WTC11 (cell line): Measurements from ENCODE around the gene SH3TC1.

Source experiments
- CREB1 ChIP-seq: sonication (generic); formaldehyde crosslinking; IDR thresholded peaks from 2 replicates; pipeline ENCODE4 v1.8.0; 2023; ENCODE audit warnings: mild to moderate bottlenecking, missing genetic modification reagents
- ESRRA ChIP-seq: sonication (generic); formaldehyde crosslinking; IDR thresholded peaks from 2 replicates; pipeline ENCODE4 v1.8.1; 2022; ENCODE audit warnings: mild to moderate bottlenecking, missing genetic modification reagents, borderline replicate concordance
- IRF2 ChIP-seq: sonication (generic); formaldehyde crosslinking; IDR thresholded peaks from 2 replicates; pipeline ENCODE4 v1.8.0; 2022; ENCODE audit warnings: low read depth, missing genetic modification reagents, borderline replicate concordance
- JUN ChIP-seq: sonication (generic); formaldehyde crosslinking; IDR thresholded peaks from 2 replicates; pipeline ENCODE4 v1.8.0; 2023; ENCODE audit warnings: mild to moderate bottlenecking, missing genetic modification reagents
- SP1 ChIP-seq: sonication (generic); formaldehyde crosslinking; conservative IDR thresholded peaks from 2 replicates; pipeline ENCODE4 v1.8.1; 2022; ENCODE audit warnings: missing genetic modification reagents
- TP53 ChIP-seq: sonication (generic); formaldehyde crosslinking; IDR thresholded peaks from 2 replicates; pipeline ENCODE4 v1.8.1; 2023; ENCODE audit warnings: mild to moderate bottlenecking, missing genetic modification reagents
- ZNF121 ChIP-seq: sonication (generic); formaldehyde crosslinking; IDR thresholded peaks from 2 replicates; pipeline ENCODE4 v1.8.0; 2023; ENCODE audit warnings: missing genetic modification reagents
- ZNF138 ChIP-seq: sonication (generic); formaldehyde crosslinking; conservative IDR thresholded peaks from 2 replicates; pipeline ENCODE4 v1.8.1; 2022; ENCODE audit warnings: mild to moderate bottlenecking, moderate library complexity, missing genetic modification reagents
- ZNF396 ChIP-seq: fragments of 250-450 bp; sonication (Bioruptor Pico); IDR thresholded peaks from 2 replicates; pipeline ENCODE4 v1.8.0; 2021; ENCODE audit warnings: mild to moderate bottlenecking, moderate library complexity, borderline replicate concordance
- TF ChIP-seq, protein P1 (sequence below): sonication (generic); formaldehyde crosslinking; IDR thresholded peaks from 2 replicates; pipeline ENCODE4 v1.8.0; 2023; ENCODE audit warnings: mild to moderate bottlenecking, missing genetic modification reagents
- TF ChIP-seq, protein P2 (sequence below): fragments of 200-600 bp; IDR thresholded peaks from 2 replicates; pipeline ENCODE4 v1.8.0; 2022; ENCODE audit warnings: antibody characterized with exemption
- TF ChIP-seq, protein P3 (sequence below): sonication (generic); formaldehyde crosslinking; IDR thresholded peaks from 2 replicates; pipeline ENCODE4 v1.8.1; 2022; ENCODE audit warnings: mild to moderate bottlenecking, missing genetic modification reagents, moderate library complexity, borderline replicate concordance

DNA sequence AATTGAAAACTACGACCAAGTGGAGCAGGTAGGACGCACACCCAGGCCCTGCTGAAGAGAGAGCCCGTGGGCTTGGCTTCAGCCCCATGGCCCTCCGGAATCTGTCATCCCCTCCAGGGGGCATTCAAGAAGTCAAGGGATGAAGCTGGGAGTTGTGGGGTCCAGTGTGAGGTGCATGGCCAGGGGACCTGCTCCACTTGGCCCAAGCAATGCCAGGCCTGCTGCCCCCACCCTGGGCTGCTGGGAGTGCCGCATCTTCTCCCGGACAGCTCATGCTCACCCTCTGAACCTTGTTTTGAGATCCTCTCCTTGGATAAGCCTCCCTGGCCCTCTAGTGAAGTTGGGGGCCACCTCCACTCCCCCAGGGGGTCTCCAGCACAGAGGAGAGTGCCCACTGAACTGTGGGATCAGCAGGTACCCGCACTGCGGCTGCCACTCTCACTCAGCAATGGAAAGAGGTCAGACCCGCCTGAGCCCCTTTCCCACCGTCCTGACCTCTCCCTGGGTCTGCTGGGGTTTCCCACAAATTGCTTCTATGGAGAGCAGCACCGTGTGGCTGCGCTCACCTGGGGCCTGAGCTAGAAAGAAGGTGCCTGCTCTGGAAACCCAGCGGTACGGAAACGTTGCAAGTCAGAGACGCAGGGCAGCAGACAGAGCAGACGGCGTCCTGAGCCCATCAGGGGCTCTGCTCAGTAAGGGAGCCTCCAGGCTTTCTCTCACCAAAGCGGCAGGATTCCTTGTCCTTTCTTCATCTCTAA is 35.5 kb upstream of the SH3TC1 start:
- TF ChIP-seq SP1 (CRISPR knock-in tag), result no peak
- TF ChIP-seq, protein P1, sequence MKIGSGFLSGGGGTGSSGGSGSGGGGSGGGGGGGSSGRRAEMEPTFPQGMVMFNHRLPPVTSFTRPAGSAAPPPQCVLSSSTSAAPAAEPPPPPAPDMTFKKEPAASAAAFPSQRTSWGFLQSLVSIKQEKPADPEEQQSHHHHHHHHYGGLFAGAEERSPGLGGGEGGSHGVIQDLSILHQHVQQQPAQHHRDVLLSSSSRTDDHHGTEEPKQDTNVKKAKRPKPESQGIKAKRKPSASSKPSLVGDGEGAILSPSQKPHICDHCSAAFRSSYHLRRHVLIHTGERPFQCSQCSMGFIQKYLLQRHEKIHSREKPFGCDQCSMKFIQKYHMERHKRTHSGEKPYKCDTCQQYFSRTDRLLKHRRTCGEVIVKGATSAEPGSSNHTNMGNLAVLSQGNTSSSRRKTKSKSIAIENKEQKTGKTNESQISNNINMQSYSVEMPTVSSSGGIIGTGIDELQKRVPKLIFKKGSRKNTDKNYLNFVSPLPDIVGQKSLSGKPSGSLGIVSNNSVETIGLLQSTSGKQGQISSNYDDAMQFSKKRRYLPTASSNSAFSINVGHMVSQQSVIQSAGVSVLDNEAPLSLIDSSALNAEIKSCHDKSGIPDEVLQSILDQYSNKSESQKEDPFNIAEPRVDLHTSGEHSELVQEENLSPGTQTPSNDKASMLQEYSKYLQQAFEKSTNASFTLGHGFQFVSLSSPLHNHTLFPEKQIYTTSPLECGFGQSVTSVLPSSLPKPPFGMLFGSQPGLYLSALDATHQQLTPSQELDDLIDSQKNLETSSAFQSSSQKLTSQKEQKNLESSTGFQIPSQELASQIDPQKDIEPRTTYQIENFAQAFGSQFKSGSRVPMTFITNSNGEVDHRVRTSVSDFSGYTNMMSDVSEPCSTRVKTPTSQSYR, result no peak
- no peak for TF ChIP-seq TP53
- TF ChIP-seq, protein P2, sequence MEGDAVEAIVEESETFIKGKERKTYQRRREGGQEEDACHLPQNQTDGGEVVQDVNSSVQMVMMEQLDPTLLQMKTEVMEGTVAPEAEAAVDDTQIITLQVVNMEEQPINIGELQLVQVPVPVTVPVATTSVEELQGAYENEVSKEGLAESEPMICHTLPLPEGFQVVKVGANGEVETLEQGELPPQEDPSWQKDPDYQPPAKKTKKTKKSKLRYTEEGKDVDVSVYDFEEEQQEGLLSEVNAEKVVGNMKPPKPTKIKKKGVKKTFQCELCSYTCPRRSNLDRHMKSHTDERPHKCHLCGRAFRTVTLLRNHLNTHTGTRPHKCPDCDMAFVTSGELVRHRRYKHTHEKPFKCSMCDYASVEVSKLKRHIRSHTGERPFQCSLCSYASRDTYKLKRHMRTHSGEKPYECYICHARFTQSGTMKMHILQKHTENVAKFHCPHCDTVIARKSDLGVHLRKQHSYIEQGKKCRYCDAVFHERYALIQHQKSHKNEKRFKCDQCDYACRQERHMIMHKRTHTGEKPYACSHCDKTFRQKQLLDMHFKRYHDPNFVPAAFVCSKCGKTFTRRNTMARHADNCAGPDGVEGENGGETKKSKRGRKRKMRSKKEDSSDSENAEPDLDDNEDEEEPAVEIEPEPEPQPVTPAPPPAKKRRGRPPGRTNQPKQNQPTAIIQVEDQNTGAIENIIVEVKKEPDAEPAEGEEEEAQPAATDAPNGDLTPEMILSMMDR, result no peak
- TF ChIP-seq ESRRA (CRISPR knock-in tag), result no peak
- TF ChIP-seq ZNF138 (CRISPR knock-in tag), result no peak
- no peak for TF ChIP-seq JUN
- TF ChIP-seq CREB1 (CRISPR knock-in tag), result no peak
- TF ChIP-seq ZNF396 (CRISPR knock-in tag), result no peak
- TF ChIP-seq ZNF121 (CRISPR knock-in tag), result no peak
- no peak for TF ChIP-seq IRF2
- TF ChIP-seq, protein P3, sequence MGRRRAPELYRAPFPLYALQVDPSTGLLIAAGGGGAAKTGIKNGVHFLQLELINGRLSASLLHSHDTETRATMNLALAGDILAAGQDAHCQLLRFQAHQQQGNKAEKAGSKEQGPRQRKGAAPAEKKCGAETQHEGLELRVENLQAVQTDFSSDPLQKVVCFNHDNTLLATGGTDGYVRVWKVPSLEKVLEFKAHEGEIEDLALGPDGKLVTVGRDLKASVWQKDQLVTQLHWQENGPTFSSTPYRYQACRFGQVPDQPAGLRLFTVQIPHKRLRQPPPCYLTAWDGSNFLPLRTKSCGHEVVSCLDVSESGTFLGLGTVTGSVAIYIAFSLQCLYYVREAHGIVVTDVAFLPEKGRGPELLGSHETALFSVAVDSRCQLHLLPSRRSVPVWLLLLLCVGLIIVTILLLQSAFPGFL (CRISPR knock-in tag), result no peak
